Ishikawa (cell line): Measurements from ENCODE around the gene WSCD2.

Experiments
- CEBPB ChIP-seq: IDR thresholded peaks from 2 replicates; pipeline ENCODE4 v1.6.1; 2012
- CREB1 ChIP-seq: IDR thresholded peaks from 2 replicates; pipeline ENCODE4 v1.6.1; 2012; ENCODE audit warnings: low read depth
- EGR1 ChIP-seq: IDR thresholded peaks from 2 replicates; pipeline ENCODE4 v1.6.1; 2012
- EP300 ChIP-seq: IDR thresholded peaks from 2 replicates; pipeline ENCODE4 v1.6.1; 2012; ENCODE audit warnings: borderline replicate concordance
- FOXM1 ChIP-seq: IDR thresholded peaks from 2 replicates; pipeline ENCODE4 v1.6.1; 2012; ENCODE audit warnings: low read depth, borderline replicate concordance
- MAX ChIP-seq: IDR thresholded peaks from 2 replicates; pipeline ENCODE4 v1.6.1; 2012
- NFIC ChIP-seq: IDR thresholded peaks from 2 replicates; pipeline ENCODE4 v1.6.1; 2012
- RAD21 ChIP-seq: IDR thresholded peaks from 2 replicates; pipeline ENCODE4 v1.6.1; 2012; ENCODE audit warnings: low read depth
- REST ChIP-seq: IDR thresholded peaks from 2 replicates; pipeline ENCODE4 v1.6.1; 2012; ENCODE audit warnings: low read depth, mild to moderate bottlenecking
- TAF1 ChIP-seq: IDR thresholded peaks from 2 replicates; pipeline ENCODE4 v1.6.1; 2012; ENCODE audit warnings: low read depth, mild to moderate bottlenecking
- TCF12 ChIP-seq: IDR thresholded peaks from 2 replicates; pipeline ENCODE4 v1.6.1; 2012; ENCODE audit warnings: low read depth
- TEAD4 ChIP-seq: IDR thresholded peaks from 2 replicates; pipeline ENCODE4 v1.6.1; 2012
- USF1 ChIP-seq: IDR thresholded peaks from 2 replicates; pipeline ENCODE4 v1.6.1; 2012
- YY1 ChIP-seq: IDR thresholded peaks from 2 replicates; pipeline ENCODE4 v1.6.1; 2012; ENCODE audit warnings: low read depth
- ZBTB7A ChIP-seq: IDR thresholded peaks from 2 replicates; pipeline ENCODE4 v1.6.1; 2012; ENCODE audit warnings: low read depth

Gene WSCD2

GRCh38 chr12:108207791-108208730, 79.0 kb downstream of the WSCD2 start:
- no peak for TF ChIP-seq TAF1
- TF ChIP-seq YY1: no peak
- TF ChIP-seq NFIC: no peak
- TF ChIP-seq RAD21: no peak
- no peak for TF ChIP-seq REST
- TF ChIP-seq USF1: no peak

DNA sequence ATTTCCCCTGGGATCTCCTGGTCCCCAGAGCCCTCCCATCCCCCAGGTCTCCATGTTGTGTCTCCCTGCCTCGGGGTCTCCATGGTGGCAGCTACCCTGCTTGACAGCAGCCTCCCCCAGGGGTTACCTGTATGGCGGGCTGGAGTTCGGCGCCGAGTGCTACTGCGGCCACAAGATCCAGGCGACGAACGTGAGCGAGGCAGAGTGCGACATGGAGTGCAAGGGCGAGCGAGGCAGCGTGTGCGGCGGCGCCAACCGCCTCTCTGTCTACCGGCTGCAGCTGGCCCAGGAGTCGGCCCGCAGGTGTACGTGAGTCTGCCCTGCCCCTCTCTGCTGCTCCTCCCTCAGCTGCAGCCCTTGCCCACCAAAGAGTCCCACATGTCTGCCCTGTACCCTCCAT, 80.9 kb downstream of the WSCD2 start:
- TF ChIP-seq FOXM1 (no peak), ZBTB7A (no peak), TAF1 (no peak), NFIC (no peak), REST (no peak), YY1 (no peak), RAD21 (no peak), EP300 (no peak), CREB1 (no peak), USF1 (no peak), TCF12 (no peak), TEAD4 (no peak), CEBPB (no peak), EGR1 (no peak), MAX (no peak)

DNA sequence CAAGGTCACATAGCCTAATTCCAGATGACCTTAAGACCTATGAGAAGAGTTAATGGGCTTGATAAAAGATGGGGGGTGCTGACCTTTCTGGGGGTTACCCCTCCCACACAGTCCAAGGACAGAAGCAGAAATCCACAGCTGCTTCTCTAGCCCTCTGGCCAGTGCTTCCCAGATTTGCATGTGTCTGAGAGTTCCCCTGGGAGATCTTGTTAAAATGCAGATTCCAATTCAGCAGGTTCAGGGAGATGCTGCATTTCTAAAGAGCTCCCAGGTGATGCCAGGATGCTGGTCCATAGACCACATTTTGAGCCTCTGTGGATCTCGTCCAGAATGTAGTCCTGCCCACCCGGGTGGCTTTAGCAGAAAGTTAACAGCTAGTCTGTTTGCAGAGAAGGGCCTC, 82.1 kb downstream of the WSCD2 start:
- TF ChIP-seq FOXM1: no peak
- no peak for TF ChIP-seq TEAD4
- no peak for TF ChIP-seq MAX
- no peak for TF ChIP-seq TCF12
- TF ChIP-seq ZBTB7A: no peak
- no peak for TF ChIP-seq YY1
- no peak for TF ChIP-seq TAF1
- no peak for TF ChIP-seq EP300
- TF ChIP-seq USF1: no peak
- TF ChIP-seq NFIC: no peak
- TF ChIP-seq RAD21: no peak
- no peak for TF ChIP-seq CREB1
- TF ChIP-seq REST: no peak
- no peak for TF ChIP-seq CEBPB
- no peak for TF ChIP-seq EGR1

- TF ChIP-seq CEBPB (no peak), CREB1 (no peak), MAX (no peak), TAF1 (no peak), EP300 (no peak), TEAD4 (no peak), RAD21 (no peak), NFIC (no peak), REST (no peak), EGR1 (no peak), FOXM1 (no peak), TCF12 (no peak)
Observed at GRCh38 chr12:108213871-108214445, 84.9 kb downstream of the WSCD2 start.
